Activated naive CD8-positive, alpha-beta T cell treated with anti-CD3 and anti-CD28 coated beads for 36 hours (primary cell): Measurements from ENCODE around the gene ST3GAL4. TPM values are rescaled to one million over a fixed set of nuclear protein-coding genes. Genes with fewer than 3 reads are reported as not detected.

Source experiments
- DNase-seq: peaks from one replicate; pipeline ENCODE4 v3.0.0; 2021
- H3K27ac Mint-ChIP-seq: one replicate; pipeline ENCODE4 v1.8.0; 2022; ENCODE audit warnings: mild to moderate bottlenecking, moderate library complexity, mixed read lengths
- H3K27me3 Mint-ChIP-seq: one replicate; pipeline ENCODE4 v1.8.0; 2022; ENCODE audit warnings: mild to moderate bottlenecking, mixed read lengths
- H3K36me3 Mint-ChIP-seq: one replicate; pipeline ENCODE4 v1.8.0; 2021; ENCODE audit warnings: mild to moderate bottlenecking, mixed read lengths
- H3K4me1 Mint-ChIP-seq: one replicate; pipeline ENCODE4 v1.8.0; 2021; ENCODE audit warnings: mixed read lengths
- H3K4me3 Mint-ChIP-seq: one replicate; pipeline ENCODE4 v1.8.0; 2022; ENCODE audit warnings: mild to moderate bottlenecking, moderate library complexity, mixed read lengths
- H3K9me3 Mint-ChIP-seq: one replicate; pipeline ENCODE4 v1.8.0; 2022; ENCODE audit warnings: mixed read lengths
- total RNA-seq, 2 experiments: library from RNA; stranded (reverse); gene quantifications; one replicate each; pipeline ENCODE4 v1.2.3, GENCODE V29; 2021

ST3GAL4 gene
- total RNA-seq, 2 experiments from 2014 or later = 10.6 to 11.8 TPM

DNA sequence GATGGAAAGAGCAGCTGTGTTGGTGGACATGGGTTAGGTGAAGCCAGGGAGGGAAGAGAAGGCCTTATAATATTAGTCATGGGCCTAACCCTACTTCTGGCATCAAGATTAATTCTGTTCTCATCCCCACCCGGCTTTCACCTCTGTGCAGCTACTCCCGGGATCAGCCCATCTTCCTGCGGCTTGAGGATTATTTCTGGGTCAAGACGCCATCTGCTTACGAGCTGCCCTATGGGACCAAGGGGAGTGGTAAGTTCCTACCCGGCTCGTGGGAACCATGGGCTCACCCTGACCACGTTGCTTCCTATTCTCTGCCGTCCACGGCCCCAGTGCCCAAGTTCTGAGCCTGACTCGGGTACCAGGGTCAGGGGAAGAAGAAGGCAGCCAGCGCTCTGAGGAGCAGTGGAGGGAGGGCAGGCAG is 51.6 kb downstream of the ST3GAL4 start:
- no peak overlapping the region for H3K27ac Mint-ChIP-seq
- H3K27me3 Mint-ChIP-seq = no peaks in the 10 kb centered on the region
- H3K4me3 Mint-ChIP-seq = no peak overlapping the region
- no peaks in the 10 kb centered on the region for H3K36me3 Mint-ChIP-seq
- no peak for DNase-seq
- H3K9me3 Mint-ChIP-seq = no peaks in the 10 kb centered on the region
- no peaks in the 10 kb centered on the region for H3K4me1 Mint-ChIP-seq

DNA sequence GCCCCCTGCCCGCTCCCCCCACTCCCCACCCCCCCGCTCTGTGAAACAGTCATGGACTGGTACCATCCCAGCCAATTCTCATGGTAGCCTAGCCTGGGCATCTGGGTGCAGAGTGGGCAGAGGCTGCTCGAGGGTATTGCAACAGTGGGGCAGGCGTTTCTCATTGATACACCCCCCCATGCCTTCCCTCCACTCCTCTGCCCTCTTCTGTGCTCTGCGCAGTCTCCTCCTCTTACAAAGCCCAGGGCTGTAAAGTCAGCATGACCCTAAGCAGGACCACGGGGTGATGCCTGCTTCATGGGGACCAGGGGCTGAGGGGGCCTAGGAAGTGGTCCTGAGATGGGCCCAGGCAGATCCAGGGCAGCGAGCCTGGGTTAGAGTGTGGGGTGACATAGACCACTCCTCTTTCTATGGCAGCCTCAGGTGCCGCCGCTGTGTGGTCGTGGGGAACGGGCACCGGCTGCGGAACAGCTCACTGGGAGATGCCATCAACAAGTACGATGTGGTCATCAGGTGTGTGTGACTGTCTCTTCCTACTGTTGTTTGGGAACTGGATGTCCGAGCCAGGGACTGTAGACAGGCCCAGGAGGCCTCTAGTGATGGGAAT is 52.3 kb downstream of the ST3GAL4 start:
- Mint-ChIP-seq H3K4me3 (no peak overlapping the region), H3K27me3 (no peaks in the 10 kb centered on the region), H3K36me3 (no peaks in the 10 kb centered on the region), H3K9me3 (no peaks in the 10 kb centered on the region), H3K27ac (no peak overlapping the region), H3K4me1 (no peaks in the 10 kb centered on the region)
- DNase-seq = no peak

DNA sequence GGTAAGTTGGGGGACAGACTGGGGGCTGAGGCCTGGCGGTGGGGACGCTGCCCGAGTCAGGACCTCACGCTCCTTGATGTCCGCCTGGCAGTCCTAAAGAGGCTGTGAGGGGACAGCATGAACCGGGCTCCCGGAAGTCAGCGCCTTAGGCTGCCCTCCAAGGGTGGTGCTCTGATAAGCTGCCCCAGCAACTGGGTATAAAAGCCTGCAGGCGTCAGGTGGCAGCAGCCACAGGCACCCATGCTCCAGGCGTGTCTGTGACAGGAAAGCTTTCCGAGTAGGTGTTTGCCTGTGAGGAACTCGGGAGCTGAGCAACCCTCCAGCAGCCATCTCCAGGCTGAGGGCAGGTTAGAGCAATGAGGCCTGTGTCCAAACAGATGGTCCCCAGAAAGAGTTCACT is 53.0 kb downstream of the ST3GAL4 start:
- no peaks in the 10 kb centered on the region for H3K27me3 Mint-ChIP-seq
- DNase-seq = no peak
- H3K4me1 Mint-ChIP-seq = no peaks in the 10 kb centered on the region
- H3K36me3 Mint-ChIP-seq = no peaks in the 10 kb centered on the region
- H3K27ac Mint-ChIP-seq = no peak overlapping the region
- H3K4me3 Mint-ChIP-seq = no peak overlapping the region
- H3K9me3 Mint-ChIP-seq = no peaks in the 10 kb centered on the region

GRCh38 chr11:126408901-126409619 is 53.6 kb downstream of the ST3GAL4 start:
- no peaks in the 10 kb centered on the region for H3K36me3 Mint-ChIP-seq
- no peak overlapping the region for H3K27ac Mint-ChIP-seq
- H3K4me1 Mint-ChIP-seq = no peaks in the 10 kb centered on the region
- H3K27me3 Mint-ChIP-seq = no peaks in the 10 kb centered on the region
- DNase-seq = no peak
- H3K4me3 Mint-ChIP-seq = no peak overlapping the region
- no peaks in the 10 kb centered on the region for H3K9me3 Mint-ChIP-seq

- no peaks in the 10 kb centered on the region for H3K4me1 Mint-ChIP-seq
- no peak overlapping the region for H3K4me3 Mint-ChIP-seq
- H3K27me3 Mint-ChIP-seq = no peaks in the 10 kb centered on the region
- H3K9me3 Mint-ChIP-seq = no peaks in the 10 kb centered on the region
- DNase-seq = no peak
- no peak overlapping the region for H3K27ac Mint-ChIP-seq
- no peaks in the 10 kb centered on the region for H3K36me3 Mint-ChIP-seq
These were observed 54.1 kb downstream of the ST3GAL4 start for GRCh38 chr11:126409620-126409985.

- peaks cover 1% of the 10 kb centered on the region for H3K4me1 Mint-ChIP-seq
- H3K27me3 Mint-ChIP-seq = no peaks in the 10 kb centered on the region
- H3K27ac Mint-ChIP-seq = no peak overlapping the region
- H3K36me3 Mint-ChIP-seq = no peaks in the 10 kb centered on the region
- H3K4me3 Mint-ChIP-seq = no peak overlapping the region
- no peaks in the 10 kb centered on the region for H3K9me3 Mint-ChIP-seq
- no peak for DNase-seq
These were observed 55.2 kb downstream of the ST3GAL4 start for GRCh38 chr11:126410649-126411048.

- H3K27me3 Mint-ChIP-seq = no peaks in the 10 kb centered on the region
- H3K4me1 Mint-ChIP-seq = peaks cover 8% of the 10 kb centered on the region
- no peak overlapping the region for H3K27ac Mint-ChIP-seq
- DNase-seq = no peak
- no peaks in the 10 kb centered on the region for H3K9me3 Mint-ChIP-seq
- no peak overlapping the region for H3K4me3 Mint-ChIP-seq
- peaks cover 3% of the 10 kb centered on the region for H3K36me3 Mint-ChIP-seq
These were observed 56.5 kb downstream of the ST3GAL4 start for GRCh38 chr11:126411971-126412381.

DNA sequence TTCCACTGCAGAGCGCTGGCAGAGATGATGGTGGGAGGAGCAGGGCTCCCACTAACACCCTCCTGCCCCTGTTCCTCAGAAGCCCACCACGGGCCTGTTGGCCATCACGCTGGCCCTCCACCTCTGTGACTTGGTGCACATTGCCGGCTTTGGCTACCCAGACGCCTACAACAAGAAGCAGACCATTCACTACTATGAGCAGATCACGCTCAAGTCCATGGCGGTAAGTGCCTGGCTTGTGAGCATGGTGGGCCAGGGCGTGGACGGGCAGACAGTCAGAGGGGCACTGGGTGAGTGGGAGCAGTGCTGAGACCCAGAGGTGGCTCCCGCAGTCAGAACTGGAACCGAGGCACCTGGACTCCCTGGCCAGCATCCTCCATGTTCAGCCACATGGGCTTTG is 57.9 kb downstream of the ST3GAL4 start:
- no peaks in the 10 kb centered on the region for H3K9me3 Mint-ChIP-seq
- peaks cover 8% of the 10 kb centered on the region for H3K4me1 Mint-ChIP-seq
- no peak overlapping the region for H3K27ac Mint-ChIP-seq
- H3K4me3 Mint-ChIP-seq = no peak overlapping the region
- no peak for DNase-seq
- H3K27me3 Mint-ChIP-seq = peaks cover 3% of the 10 kb centered on the region
- peaks cover 3% of the 10 kb centered on the region for H3K36me3 Mint-ChIP-seq

GRCh38 chr11:126413843-126414405 is 58.4 kb downstream of the ST3GAL4 start:
- Mint-ChIP-seq H3K9me3 (no peaks in the 10 kb centered on the region), H3K4me1 (peaks cover 8% of the 10 kb centered on the region), H3K4me3 (no peak overlapping the region), H3K27me3 (peaks cover 6% of the 10 kb centered on the region), H3K36me3 (peaks cover 3% of the 10 kb centered on the region), H3K27ac (no peak overlapping the region)
- no peak for DNase-seq

DNA sequence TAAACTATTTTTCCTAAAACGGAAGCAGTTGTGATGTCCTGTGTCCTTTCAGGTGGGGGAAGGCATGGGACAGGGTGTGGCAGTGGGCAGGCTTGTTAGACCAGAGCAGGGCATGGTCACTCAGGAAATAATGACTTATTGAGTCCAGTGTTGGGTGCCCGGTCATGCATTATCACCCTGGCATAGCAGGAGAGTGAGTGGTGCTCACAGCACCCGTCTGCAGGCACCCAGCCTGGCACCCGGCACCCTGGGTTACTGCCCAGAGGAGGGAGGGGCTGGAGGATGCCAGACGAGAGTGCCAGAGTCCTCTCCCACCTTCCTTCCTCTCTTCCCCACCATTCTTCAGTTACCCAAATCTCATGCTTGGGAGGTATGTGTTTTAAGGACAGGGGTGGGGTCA is 59.1 kb downstream of the ST3GAL4 start:
- H3K4me1 Mint-ChIP-seq = peaks cover 8% of the 10 kb centered on the region
- H3K9me3 Mint-ChIP-seq = no peaks in the 10 kb centered on the region
- DNase-seq = no peak
- no peak overlapping the region for H3K27ac Mint-ChIP-seq
- H3K36me3 Mint-ChIP-seq = peaks cover 3% of the 10 kb centered on the region
- H3K27me3 Mint-ChIP-seq = peaks cover 10% of the 10 kb centered on the region
- no peak overlapping the region for H3K4me3 Mint-ChIP-seq

- H3K27me3 Mint-ChIP-seq = peaks cover 14% of the 10 kb centered on the region
- H3K9me3 Mint-ChIP-seq = no peaks in the 10 kb centered on the region
- H3K4me3 Mint-ChIP-seq = no peak overlapping the region
- H3K4me1 Mint-ChIP-seq = peaks cover 10% of the 10 kb centered on the region
- H3K36me3 Mint-ChIP-seq = peaks cover 3% of the 10 kb centered on the region
- H3K27ac Mint-ChIP-seq = no peak overlapping the region
- DNase-seq = no peak
These were observed 59.6 kb downstream of the ST3GAL4 start for GRCh38 chr11:126415128-126415527.

DNA sequence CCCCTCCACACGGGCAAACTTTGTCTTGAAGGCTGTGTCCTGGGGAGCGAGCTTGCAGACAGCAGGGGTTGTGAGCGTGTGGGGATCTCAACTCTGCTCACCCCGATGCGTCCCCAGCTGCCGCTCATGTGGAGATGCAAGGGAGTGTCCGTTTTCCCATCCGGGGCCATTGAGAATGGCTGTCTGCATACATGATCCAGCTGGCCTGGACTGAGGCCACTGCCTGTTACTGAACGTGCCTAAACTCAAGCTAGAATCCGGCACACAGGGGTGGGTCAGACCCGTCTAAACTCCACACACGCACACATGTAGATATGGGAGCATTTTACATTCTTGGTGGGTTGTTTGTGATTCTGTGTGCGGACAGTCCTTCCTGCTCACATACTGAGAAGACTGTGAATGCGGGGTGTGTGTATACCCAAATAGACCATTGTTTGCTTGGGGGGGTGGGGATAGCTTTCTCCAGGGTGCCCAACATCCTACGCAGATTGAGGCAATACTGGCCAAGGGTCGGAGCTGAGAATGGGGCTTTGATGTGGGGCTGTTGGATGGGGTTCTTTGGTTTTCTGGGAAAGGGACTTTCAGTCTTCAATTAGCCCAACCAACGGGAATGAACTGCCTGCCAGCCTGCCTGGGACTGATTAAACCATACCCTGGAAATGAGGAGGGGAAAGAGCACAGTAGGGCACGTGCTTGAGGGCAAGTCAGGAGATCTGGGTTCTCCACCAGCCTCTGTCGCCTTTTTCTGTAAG is 60.4 kb downstream of the ST3GAL4 start:
- peak overlapping the region; percentile 59 for H3K4me3 Mint-ChIP-seq
- H3K27ac Mint-ChIP-seq = peak overlapping the region; percentile 38
- H3K4me1 Mint-ChIP-seq = peaks cover 12% of the 10 kb centered on the region
- peaks cover 3% of the 10 kb centered on the region for H3K36me3 Mint-ChIP-seq
- DNase-seq = no peak
- peaks cover 16% of the 10 kb centered on the region for H3K27me3 Mint-ChIP-seq
- no peaks in the 10 kb centered on the region for H3K9me3 Mint-ChIP-seq

DNA sequence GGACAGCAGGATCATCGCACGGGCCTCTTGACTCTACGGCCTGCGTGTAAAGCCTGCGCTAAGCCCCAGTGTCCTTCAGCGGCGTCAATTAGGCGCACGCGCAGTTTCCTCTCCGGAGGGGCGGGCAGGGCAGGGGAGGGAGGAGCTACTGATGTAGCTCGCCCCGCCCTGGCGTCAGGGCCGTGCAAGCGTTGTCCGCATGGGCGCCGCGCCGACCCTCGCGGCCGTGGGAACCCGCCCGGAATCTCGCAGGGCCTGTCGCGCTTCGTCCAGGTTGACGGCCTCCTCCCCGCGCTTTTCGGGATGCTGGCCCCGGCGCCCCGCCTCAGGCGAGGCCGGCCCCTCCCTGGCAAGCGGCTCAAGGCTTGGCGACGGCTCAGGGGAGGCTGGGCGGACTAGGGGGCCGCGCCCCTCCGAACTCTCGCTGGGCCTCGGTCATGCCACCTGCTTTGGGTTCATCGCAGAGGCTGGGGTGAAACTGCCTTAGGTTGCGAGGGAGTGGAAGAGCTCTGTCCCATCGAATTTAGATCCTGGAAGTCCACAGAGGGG is 61.1 kb downstream of the ST3GAL4 start:
- DNase-seq = peak; percentile 74
- Mint-ChIP-seq H3K27ac (peak overlapping the region; percentile 38), H3K36me3 (peaks cover 3% of the 10 kb centered on the region), H3K9me3 (no peaks in the 10 kb centered on the region), H3K4me3 (peak overlapping the region; percentile 59), H3K27me3 (peaks cover 21% of the 10 kb centered on the region), H3K4me1 (peaks cover 12% of the 10 kb centered on the region)

DNA sequence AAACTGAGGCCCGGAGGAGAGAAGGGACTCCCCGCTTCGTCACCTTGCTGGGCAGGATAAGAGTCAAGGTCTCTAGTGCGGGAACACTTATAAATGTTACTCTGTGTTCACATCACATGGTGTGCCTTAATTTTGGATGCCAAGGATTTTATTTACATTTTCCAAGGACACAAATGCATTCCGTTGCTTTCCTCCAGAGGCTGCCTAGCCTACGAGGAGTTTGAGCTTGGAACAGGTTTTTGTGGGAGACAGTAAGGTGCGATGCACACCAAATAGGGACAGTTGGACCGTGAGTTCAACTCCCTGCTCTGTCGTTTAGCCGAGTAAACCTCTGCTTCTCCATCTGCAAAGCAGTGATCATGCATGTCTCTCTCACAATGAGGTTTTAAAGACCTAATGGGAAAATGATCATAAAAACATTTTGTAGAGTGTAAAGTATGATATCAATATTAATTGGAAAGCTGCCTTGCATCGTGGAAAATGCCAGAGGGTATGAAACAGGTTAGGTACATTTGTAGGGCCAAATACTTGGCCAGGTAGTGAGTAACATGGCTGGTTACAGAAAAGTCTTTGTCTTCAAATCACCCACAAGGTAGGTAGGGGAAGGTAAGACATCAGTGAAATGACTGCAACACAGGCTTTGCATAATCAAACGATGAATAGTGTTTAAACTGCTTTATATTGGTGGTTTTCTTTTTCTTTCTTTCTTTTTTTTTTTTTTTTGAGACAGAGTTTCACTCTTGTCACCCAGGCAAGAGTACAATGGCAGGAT is 61.8 kb downstream of the ST3GAL4 start:
- no peaks in the 10 kb centered on the region for H3K9me3 Mint-ChIP-seq
- peaks cover 12% of the 10 kb centered on the region for H3K4me1 Mint-ChIP-seq
- H3K4me3 Mint-ChIP-seq = peak overlapping the region; percentile 51
- peaks cover 3% of the 10 kb centered on the region for H3K36me3 Mint-ChIP-seq
- no peak for DNase-seq
- peaks cover 21% of the 10 kb centered on the region for H3K27me3 Mint-ChIP-seq
- H3K27ac Mint-ChIP-seq = no peak overlapping the region
